Fibroblast of pulmonary artery (primary cell): ENCODE data around the gene RREB1.
A peak's percentile ranks its signal among the peaks of the same experiment; 100 is the strongest.

Experiments used
- DNase-seq: peaks from one replicate; pipeline ENCODE4 v3.0.0-alpha.2; 2010; ENCODE audit warnings: low read depth
- H3K4me3 ChIP-seq: replicated peaks from 2 replicates; pipeline ENCODE4 v1.5.1; 2011; ENCODE audit warnings: low read depth, mild to moderate bottlenecking, control low read depth, low read length, moderate library complexity
- CTCF ChIP-seq: IDR thresholded peaks from 2 replicates; pipeline ENCODE4 v1.5.1; 2011; ENCODE audit warnings: mild to moderate bottlenecking, control low read depth, low read length, inconsistent platforms; ENCODE audit errors: missing control alignments

The RREB1 gene

GRCh38 chr6:7255918-7256317 is 148.2 kb downstream of the RREB1 start:
- H3K4me3 ChIP-seq, result no peak overlapping the region
- no peak for TF ChIP-seq CTCF
- DNase-seq, result no peak

- H3K4me3 ChIP-seq, result no peak overlapping the region
- TF ChIP-seq CTCF, result no peak
- no peak for DNase-seq
These were observed 149.0 kb downstream of the RREB1 start for GRCh38 chr6:7256785-7257184.

- H3K4me3 ChIP-seq, result no peak overlapping the region
- TF ChIP-seq CTCF, result no peak
- DNase-seq, result no peak
These were observed 149.9 kb downstream of the RREB1 start for GRCh38 chr6:7257521-7258230.

GRCh38 chr6:7258231-7258763 is 150.5 kb downstream of the RREB1 start:
- TF ChIP-seq CTCF, result no peak
- no peak for DNase-seq
- H3K4me3 ChIP-seq, result no peak overlapping the region

GRCh38 chr6:7260291-7261031 is 152.7 kb downstream of the RREB1 start:
- TF ChIP-seq CTCF, result no peak
- DNase-seq, result no peak
- H3K4me3 ChIP-seq, result peak overlapping the region; percentile 77

GRCh38 chr6:7261032-7261841 is 153.5 kb downstream of the RREB1 start:
- DNase-seq, result peak; percentile 85
- H3K4me3 ChIP-seq, result peak overlapping the region; percentile 77
- no peak for TF ChIP-seq CTCF
